HG03342 (cell line): ENCODE results near the gene HECTD3.
"Not testable (repeated sequence)": the region's sequence is repeated elsewhere in the genome, so short reads cannot be mapped to it uniquely, and the experiment has no call there.

ENCODE experiments used
- ATAC-seq: cut with Tn5 transposase; IDR thresholded peaks from one replicate; pipeline ENCODE4 v1.9.1; 2021; ENCODE audit warnings: mild to moderate bottlenecking, moderate library complexity; ENCODE audit not compliant: unreplicated experiment

HECTD3 gene

DNA sequence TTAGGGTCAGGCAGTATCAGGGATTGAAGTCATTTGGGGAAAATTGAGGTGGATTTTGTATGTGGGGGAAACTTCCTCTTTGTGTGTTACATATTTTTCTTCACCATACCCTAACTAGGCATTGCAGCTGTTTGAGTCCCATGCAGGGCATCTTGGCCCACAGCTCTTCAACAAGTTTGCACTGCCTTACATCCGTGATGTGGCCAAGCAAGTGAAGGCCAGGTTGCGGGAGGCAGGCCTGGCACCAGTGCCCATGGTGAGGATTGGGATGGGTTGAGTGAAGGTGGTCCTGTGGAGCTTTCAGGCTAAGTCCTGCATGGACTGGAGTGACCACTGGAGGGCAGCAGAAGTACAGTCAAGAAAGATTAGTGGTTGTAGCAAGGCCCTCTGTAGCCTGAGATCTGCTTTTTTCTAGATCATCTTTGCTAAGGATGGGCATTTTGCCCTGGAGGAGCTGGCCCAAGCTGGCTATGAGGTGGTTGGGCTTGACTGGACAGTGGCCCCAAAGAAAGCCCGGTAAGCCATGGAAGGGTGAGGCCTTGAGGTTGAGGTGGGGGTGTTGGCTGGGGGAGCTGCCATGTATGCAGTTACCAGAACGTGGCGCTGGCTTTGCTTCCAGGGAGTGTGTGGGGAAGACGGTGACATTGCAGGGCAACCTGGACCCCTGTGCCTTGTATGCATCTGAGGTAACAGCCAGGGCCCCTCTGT lies 3.4 kb upstream of the HECTD3 start:
- no peak for ATAC-seq

- no peak for ATAC-seq
These were observed 2.6 kb upstream of the HECTD3 start for GRCh38 chr1:45013551-45014209.

DNA sequence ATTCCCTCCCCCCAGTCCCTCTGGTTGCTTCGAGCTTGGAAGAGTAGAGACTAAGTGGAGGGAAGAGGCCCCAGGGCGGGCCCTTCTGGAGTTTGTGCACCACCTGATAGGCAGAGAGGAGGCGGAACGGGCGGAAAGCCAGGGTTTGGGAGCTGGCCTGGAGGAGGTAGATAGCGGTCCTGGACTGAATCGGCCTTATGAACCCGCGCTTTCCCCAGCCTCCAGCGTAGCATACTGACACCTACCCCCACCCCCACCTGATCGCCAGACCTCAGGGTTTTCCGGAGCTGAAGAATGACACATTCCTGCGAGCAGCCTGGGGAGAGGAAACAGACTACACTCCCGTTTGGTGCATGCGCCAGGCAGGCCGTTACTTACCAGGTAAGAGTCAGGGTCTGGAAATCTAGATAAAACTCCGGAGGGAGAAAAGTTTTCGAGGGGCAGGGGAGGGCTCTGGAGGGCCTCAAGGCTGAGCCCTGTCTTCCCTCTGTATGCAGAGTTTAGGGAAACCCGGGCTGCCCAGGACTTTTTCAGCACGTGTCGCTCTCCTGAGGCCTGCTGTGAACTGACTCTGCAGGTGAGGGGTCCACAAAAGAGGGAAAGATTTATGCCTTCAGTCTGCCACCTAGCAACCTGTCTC lies 1.6 kb upstream of the HECTD3 start:
- no peak for ATAC-seq

DNA sequence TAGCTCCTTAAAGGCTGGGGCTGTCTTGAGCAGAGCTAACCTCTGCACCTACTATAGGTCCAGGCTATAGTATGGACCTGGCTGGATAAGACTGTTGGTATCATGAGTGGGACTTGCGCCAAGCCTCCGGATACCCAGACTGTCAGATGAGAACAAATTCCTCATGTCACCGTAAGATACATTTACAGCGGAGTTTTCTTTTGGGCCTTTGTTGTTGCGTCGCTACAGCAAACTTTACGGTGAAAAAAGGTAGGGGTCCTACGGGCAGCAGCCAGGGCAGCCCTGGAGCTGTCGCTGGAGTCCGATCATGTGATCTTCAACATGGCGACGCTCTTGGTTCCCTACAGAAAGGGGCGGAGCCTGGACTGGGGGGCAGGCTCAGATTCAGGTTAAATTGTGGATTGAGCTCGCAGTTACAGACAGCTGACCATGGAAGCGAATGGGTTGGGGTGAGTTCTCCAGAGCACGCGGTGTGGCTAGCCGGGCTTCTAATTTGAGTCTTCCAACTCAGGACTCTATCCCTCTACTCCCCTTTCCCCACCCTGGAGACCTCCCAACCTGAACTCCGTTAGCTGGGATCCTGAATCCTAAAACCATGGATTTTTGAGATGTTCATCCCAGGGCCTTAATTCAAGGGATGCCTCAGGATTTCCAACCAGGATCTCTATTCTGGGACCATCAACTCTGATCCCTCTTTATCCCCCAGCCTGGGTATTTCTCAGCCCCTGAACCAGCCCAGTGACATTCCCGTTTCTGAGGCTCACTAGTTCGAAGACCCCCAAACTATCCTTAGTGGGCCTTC lies 914 bp upstream of the HECTD3 start, which contains the start of gene UROD:
Gene UROD, plus strand, starts transcription at position 418 of the 802 bp plus-strand sequence. Its CDS starts 12 bp downstream, at position 430.
- peak; percentile 62 for ATAC-seq

GRCh38 chr1:45009956-45010854 lies 919 bp downstream of the HECTD3 start:
- ATAC-seq, result no peak

DNA sequence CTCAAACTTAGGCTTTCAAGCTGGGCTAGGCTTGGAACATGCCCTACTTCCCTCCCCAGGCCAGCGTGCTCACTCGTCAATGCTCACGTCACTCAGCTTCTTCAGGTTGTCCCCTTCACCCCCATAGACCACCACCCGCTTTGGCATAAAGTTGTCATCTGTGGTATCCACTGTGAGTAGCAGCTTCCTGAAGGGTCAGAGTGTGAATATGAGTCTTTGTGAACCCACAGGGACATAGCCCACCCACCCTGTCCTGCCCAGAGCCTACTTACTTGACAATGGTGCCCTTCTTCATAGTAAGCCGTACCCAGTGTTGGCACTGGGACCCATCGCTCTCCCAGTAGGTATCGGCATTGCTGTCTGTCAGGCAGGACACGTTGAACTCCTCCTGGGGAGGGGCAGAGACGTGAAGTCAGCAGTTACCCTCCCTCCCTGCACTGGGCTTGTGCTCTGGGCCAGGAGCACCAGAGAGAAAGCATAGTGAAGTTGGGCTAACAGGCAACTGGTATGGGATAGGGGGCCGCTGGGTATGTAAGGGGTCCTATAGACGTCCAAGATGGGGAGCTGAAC lies 1.7 kb downstream of the HECTD3 start:
- ATAC-seq, result no peak

GRCh38 chr1:45008516-45008915 lies 2.6 kb downstream of the HECTD3 start:
- ATAC-seq, result no peak

DNA sequence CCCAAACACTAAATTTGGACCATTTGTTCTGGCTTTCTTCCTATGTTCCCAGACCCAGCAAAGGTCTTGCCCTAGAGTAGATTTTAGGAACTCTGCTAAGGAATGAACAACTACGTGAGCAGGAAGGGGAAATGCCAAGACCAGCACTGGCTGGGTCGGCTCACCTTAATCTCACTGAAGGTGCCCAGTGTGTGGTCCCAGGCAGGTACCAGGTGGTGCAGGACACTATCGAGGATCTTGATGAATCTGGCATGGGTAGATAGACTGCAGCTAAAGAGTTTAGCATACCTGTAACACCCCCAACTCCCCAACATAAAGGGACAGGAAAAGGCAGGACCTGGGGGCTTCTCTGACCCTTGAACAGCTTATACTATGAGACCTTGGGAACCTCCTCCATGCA lies 3.0 kb downstream of the HECTD3 start:
- no peak for ATAC-seq

DNA sequence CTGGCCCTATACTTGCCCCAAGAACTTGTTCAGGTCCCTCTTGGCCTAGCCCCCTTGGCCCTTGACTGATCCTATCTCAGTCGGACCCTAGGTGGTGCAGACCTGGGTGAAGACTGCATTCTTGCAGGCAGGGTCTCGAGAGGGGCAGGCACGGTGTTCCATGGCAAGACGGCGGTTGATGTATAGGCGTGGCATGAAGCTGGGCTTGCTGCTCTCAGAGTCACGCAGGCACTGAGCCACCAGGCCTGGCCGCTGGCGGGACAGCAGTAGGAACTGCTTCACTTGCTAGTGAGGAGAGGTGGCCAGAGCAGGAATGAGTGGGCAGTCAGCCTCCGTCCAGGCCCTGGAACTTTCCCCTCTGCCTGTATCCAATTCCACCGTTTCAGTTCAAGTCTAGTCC lies 3.8 kb downstream of the HECTD3 start:
- no peak for ATAC-seq

DNA sequence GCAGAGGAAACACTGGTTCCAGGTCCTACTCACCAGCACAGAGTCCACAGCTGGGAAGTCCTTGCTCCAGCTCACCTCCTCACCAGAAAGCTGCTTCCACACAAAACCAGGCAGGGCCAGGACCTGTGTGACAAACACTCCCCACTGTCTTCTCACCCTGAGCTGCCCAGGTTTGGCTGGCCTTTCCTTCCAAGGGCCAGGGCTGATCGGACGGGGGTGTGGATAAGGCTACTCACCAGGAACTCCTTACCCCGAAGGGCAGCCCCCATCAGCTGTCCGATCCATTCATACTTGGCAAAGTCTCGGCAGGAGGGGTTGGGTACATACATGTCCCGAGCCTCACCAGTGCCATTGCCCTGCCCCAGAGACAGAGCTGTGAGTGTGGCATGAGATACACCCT lies 5.4 kb downstream of the HECTD3 start:
- no peak for ATAC-seq

DNA sequence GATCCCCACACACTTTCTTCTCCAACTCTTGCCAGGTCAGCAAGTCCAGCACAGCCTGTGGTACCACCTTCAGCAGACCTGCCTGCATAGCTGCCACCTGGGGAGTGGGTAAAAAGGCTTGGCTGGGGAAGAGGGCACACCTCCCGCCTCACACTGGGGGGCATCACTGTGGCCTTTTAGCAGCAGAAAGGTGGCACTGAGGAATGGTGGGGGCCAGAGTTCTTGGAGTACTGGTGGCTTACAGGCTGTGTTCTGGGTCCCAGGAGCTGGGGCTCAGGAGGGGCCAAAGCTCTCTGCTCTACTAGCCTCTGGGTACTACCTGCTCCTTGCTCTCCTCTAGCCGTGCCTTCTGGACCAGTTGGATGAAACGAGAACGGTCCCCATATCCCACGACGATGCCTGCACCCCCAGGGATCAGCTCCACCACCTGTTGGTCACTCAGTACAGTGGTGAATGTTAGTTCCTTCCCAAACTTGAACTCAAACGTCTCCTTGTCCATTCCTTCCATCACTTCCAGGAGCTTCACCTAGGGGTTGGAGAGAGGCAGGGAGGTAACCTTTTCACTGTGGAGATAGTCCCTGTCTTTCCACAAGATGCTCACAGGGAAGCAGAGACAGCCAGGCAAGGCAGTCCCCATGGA lies 6.7 kb downstream of the HECTD3 start:
- no peak for ATAC-seq

DNA sequence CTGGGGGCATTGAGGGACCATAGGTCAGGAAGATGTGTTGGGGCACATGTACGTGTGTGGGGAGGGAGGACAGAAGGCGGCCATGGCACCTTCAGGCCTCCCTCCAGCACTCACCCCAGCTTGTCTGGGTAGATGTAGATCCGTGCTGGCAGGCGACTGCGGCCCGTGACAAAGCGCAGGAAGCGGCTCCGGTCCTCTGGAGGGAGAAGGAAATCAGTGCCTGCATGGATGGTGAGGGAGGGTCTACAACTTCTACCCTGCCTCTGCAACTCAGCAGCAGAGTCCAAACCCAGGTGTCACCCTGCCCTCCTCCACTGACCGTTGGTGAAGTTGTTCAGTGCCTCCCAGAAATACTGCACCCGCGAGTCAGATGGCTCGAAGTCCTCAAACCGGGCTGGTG lies 7.4 kb downstream of the HECTD3 start:
- ATAC-seq, result no peak

DNA sequence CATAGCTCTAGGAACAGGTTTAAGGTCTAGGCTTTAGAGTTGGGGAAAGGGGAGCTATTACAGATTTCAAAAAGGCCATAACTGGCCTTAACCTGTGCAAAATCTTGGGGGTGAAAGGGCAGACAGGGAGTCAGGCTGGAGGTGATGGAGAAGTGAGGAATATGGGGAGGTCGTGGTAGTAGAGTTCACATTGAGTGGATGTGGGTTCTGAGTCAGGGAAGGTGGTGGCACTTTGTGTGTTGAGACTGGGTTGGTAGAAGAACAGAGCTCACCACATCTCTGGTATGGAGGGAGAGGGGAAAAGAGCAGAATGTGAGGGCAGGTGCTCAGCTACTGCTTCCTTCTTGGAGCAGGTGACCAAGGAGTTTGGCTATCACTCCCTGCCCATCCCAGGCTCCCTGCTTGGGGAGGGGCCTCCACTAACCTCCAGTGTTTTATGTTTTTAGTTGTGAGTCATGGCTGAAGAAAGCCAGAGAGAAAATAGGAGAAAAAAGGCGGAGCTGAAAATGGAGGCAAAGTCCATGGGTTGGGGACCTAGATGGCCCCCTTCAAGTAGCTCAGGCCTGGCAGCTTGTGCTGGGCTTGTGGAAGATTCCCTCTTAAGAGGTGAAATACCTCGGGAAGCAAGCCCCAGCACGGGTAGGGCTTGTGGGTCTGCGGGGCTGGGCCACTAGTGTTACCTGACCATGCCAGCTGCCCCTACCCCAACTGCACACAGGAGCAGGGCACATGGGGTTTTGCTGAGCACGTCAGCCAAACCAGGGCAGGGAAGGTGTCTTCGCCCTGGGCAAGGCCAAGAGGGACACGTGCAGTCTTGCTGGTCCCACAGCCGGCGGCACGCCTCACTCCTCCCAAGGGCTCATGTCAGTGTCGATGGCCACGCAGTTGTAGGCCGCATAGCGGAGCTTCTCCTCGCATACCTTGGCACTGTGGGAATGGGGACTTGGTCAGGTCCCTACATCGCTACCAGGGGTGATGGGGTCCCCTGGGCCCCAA lies 8.2 kb downstream of the HECTD3 start:
- no peak for ATAC-seq

DNA sequence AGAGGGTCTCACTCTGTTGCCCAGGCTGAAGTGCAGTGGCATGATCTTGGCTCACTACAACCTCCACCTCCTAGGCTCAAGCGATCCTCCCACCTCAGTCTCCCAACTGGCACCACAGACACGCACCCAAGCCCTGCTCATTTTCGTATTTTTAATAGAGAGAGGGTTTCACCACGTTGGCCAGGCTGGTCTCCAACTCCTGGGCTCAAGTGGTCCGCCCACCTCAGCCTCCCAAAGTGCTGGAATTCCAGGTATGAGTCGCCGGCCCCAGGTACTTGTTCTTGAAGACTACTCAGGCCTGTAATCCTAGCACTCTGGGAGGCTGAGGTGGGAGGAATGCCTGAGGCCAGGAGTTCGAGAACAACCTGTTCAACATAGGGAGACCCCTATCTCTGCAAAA lies 9.5 kb downstream of the HECTD3 start:
- not testable (repeated sequence) for ATAC-seq

GRCh38 chr1:45001011-45001481 lies 10.1 kb downstream of the HECTD3 start:
- ATAC-seq, result no peak

DNA sequence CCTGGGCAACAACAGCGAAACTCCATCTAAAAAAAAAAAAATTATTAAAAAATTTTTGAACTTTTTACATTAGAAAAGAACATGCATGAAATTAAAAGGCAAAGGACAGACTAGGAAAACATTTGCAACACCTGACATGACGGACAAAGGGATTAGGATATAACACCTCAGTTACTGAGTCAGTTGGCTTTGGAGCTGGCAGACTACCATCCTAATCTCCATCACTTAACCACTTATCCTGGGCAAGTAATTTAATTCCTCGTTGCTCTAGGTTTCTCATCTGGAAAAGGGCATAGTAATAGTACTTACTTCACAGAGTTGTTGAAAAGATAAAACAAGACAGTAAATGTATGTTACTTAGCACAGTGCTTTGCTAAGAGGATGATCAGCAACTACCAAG lies 11.9 kb downstream of the HECTD3 start:
- no peak for ATAC-seq

GRCh38 chr1:44995467-44996238 lies 15.5 kb downstream of the HECTD3 start:
- no peak for ATAC-seq
